A549 (cell line): ENCODE data around the gene TUBB1. TPM values are rescaled to one million over a fixed set of nuclear protein-coding genes. Genes with fewer than 3 reads are reported as not detected.

Experiments
- ATAC-seq, 2 experiments: fragments of 200-7000 bp in 1 of 2; fragments of >200 bp in 1 of 2; cut with Nextera tagmentation in 1 of 2; cut with Tn5 transposase in 1 of 2; 3 replicates each; pipeline versions ENCODE4 v1.8.0 to v1.9.1; 2018 to 2020; ENCODE audit warnings: mild to moderate bottlenecking in 1 of 2, moderate library complexity in 1 of 2
- CTCF ChIA-PET: fragments of 300-600 bp; sonication (Branson Sonifier 250); formaldehyde crosslinking; extraction: SDS; loops from one replicate; lab custom pipeline; 2021; ENCODE audit warnings: antibody characterized with exemption, inconsistent platforms; lab: Yijun Ruan, JAX
- POLR2A ChIA-PET: fragments of 350-600 bp; formaldehyde crosslinking; extraction: SDS; loops from one replicate; lab custom pipeline; 2021; ENCODE audit warnings: antibody characterized with exemption, inconsistent platforms; lab: Yijun Ruan, JAX
- DNase-seq, 2 experiments: peaks; one replicate each; pipeline versions ENCODE4 v3.0.0 to v3.0.0-alpha.2; 2011 to 2016; ENCODE audit warnings: low read depth in 1 of 2, low spot score in 1 of 2
- FAIRE-seq: peaks from 2 replicates; lab custom pipeline; 2011; peaks lifted over from hg19 to GRCh38; lab: Jason Lieb, UNC
- H3K27ac ChIP-seq, 2 experiments: fragments of >200 bp; sonication (Bioruptor Twin); formaldehyde crosslinking; 3 replicates each; pipeline ENCODE4 v1.5.1; 2016 to 2017
- H3K4me1 ChIP-seq: fragments of >200 bp; sonication (Bioruptor Twin); formaldehyde crosslinking; 3 replicates; pipeline ENCODE4 v1.6.1; 2016
- H3K4me2 ChIP-seq: fragments of >200 bp; sonication (Bioruptor Twin); formaldehyde crosslinking; 3 replicates; pipeline ENCODE4 v1.6.1; 2016
- H3K4me3 ChIP-seq: fragments of >200 bp; sonication (Bioruptor Twin); formaldehyde crosslinking; 3 replicates; pipeline ENCODE4 v1.5.1; 2016
- H3K9me3 ChIP-seq: fragments of >200 bp; sonication (Bioruptor Twin); formaldehyde crosslinking; 3 replicates; pipeline ENCODE4 v1.6.1; 2016
- CBX8 ChIP-seq: fragments of 200-600 bp; sonication (generic); IDR thresholded peaks from 2 replicates; pipeline ENCODE4 v1.6.1; 2016
- CHD2 ChIP-seq: fragments of 150-350 bp; IDR thresholded peaks from 2 replicates; pipeline ENCODE4 v1.6.1; 2014; ENCODE audit warnings: low read length; ENCODE audit not compliant: partially characterized antibody
- HDAC2 ChIP-seq: fragments of 200-600 bp; sonication (generic); IDR thresholded peaks from 2 replicates; pipeline ENCODE4 v1.6.1; 2016
- HEYL ChIP-seq: fragments of 250-450 bp; sonication (Bioruptor Pico); IDR thresholded peaks from 2 replicates; pipeline ENCODE4 v1.8.0; 2021; ENCODE audit warnings: mild to moderate bottlenecking, moderate library complexity
- HOXB13 ChIP-seq: fragments of 250-450 bp; sonication (Bioruptor Pico); IDR thresholded peaks from 2 replicates; pipeline ENCODE4 v1.5.0; 2020; ENCODE audit warnings: low read depth, mild to moderate bottlenecking, moderate library complexity
- KDM5A ChIP-seq: fragments of 200-600 bp; sonication (generic); IDR thresholded peaks from 2 replicates; pipeline ENCODE4 v1.6.1; 2016; ENCODE audit warnings: antibody characterized with exemption, mild to moderate bottlenecking
- NFE2L2 ChIP-seq: fragments of 150-350 bp; conservative IDR thresholded peaks from 2 replicates; pipeline ENCODE4 v1.6.1; 2014; ENCODE audit warnings: low read length
- RFX5 ChIP-seq: fragments of 450-650 bp; IDR thresholded peaks from 2 replicates; pipeline ENCODE4 v1.7.1; 2014; ENCODE audit warnings: antibody characterized with exemption, mild to moderate bottlenecking, moderate library complexity
- WGBS: methylation state at CpG from one replicate; pipeline ENCODE4 v1.1.6; 2017; ENCODE audit errors: missing lambda C conversion rate; 5-methylcytosine and 5-hydroxymethylcytosine counted together
- polyA plus RNA-seq, 4 experiments: library from polyadenylated mRNA; depleted of rRNA in 3 of 4; stranded (reverse); fragments of >200 nt; fragmentation: RNase III in 1 of 4; extraction: RNeasy Plus Mini Kit Qiagen cat#74134 plus additional on column Dnase treatment in 1 of 4; gene quantifications; 2 replicates in 3 of 4; 3 replicates in 1 of 4; pipeline ENCODE4 v1.2.3, GENCODE V29; 2011 to 2017
- TF ChIP-seq, protein P1 (sequence below): fragments of >200 bp; sonication (Bioruptor Twin); formaldehyde crosslinking; IDR thresholded peaks from 3 replicates; pipeline ENCODE4 v1.6.1; 2016
- TF ChIP-seq, protein P2 (sequence below): fragments of 250-450 bp; sonication (Bioruptor Pico); IDR thresholded peaks from 2 replicates; pipeline ENCODE4 v1.5.0; 2021; ENCODE audit warnings: mild to moderate bottlenecking, moderate library complexity, borderline replicate concordance
- TF ChIP-seq, protein P3 (sequence below): fragments of 250-450 bp; sonication (Bioruptor Pico); IDR thresholded peaks from 2 replicates; pipeline ENCODE4 v1.5.0; 2020; ENCODE audit warnings: low read depth, mild to moderate bottlenecking, moderate library complexity
- TF ChIP-seq, protein P4 (sequence below): fragments of >200 bp; sonication (Bioruptor Twin); formaldehyde crosslinking; IDR thresholded peaks from 2 replicates; pipeline ENCODE4 v1.6.1; 2016
- TF ChIP-seq, protein P5 (sequence below): IDR thresholded peaks from 2 replicates; pipeline ENCODE4 v1.6.1; 2012

Gene TUBB1
- polyA plus RNA-seq, 2 of the 4 experiments (the other 2 are of a cell fraction) = 0.03 TPM; not detected in 1

DNA sequence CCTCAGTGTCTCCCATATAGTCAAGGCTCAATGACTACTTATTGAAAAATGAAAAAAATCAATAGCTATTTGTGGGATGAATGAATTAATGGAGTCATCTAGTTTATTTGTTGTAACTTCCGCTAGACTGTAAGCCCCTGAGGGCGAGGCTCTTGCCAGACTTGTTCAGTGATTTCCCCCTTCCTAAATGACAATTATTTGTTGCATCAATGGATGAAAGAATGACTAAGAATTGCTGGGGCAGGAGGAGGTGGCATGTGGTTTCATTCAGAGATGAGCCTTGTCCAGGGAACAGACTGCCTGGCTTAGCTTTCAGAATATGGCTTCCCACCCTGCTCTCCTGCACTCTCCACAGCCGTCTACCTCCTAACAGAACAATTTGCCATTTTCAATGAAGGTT lies 24.5 kb downstream of the TUBB1 start:
- ATAC-seq = no peak
- Histone ChIP-seq H3K4me3 (no peak overlapping the region), H3K9me3 (no peaks in the 10 kb centered on the region), H3K4me2 (no peak overlapping the region), H3K27ac (no peak overlapping the region; a peak in 1 of 6 replicates), H3K4me1 (peaks cover 49% of the 10 kb centered on the region)
- 80% methylated on average over 3 of the region's 3 CpGs for WGBS
- ChIA-PET POLR2A (interaction anchor here (2.9 kb wide), 1 partner anchor 11 kb away, joined by 34 read pairs; the partner anchor contains the start of gene ATP5F1E), CTCF (interaction anchor here (1.1 to 1.5 kb wide), 3 partner anchors 12 to 452 kb away, joined by 3 to 4 read pairs (median 3); partner anchors contain the start of gene ATP5F1E)
- TF ChIP-seq HDAC2 = no peak
- TF ChIP-seq, protein P1, sequence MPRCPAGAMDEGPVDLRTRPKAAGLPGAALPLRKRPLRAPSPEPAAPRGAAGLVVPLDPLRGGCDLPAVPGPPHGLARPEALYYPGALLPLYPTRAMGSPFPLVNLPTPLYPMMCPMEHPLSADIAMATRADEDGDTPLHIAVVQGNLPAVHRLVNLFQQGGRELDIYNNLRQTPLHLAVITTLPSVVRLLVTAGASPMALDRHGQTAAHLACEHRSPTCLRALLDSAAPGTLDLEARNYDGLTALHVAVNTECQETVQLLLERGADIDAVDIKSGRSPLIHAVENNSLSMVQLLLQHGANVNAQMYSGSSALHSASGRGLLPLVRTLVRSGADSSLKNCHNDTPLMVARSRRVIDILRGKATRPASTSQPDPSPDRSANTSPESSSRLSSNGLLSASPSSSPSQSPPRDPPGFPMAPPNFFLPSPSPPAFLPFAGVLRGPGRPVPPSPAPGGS = no peak
- TF ChIP-seq HOXB13 = no peak
- TF ChIP-seq, protein P2, sequence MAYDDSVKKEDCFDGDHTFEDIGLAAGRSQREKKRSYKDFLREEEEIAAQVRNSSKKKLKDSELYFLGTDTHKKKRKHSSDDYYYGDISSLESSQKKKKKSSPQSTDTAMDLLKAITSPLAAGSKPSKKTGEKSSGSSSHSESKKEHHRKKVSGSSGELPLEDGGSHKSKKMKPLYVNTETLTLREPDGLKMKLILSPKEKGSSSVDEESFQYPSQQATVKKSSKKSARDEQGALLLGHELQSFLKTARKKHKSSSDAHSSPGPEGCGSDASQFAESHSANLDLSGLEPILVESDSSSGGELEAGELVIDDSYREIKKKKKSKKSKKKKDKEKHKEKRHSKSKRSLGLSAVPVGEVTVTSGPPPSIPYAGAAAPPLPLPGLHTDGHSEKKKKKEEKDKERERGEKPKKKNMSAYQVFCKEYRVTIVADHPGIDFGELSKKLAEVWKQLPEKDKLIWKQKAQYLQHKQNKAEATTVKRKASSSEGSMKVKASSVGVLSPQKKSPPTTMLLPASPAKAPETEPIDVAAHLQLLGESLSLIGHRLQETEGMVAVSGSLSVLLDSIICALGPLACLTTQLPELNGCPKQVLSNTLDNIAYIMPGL (CRISPR knock-in tag) = no peak
- TF ChIP-seq, protein P3, sequence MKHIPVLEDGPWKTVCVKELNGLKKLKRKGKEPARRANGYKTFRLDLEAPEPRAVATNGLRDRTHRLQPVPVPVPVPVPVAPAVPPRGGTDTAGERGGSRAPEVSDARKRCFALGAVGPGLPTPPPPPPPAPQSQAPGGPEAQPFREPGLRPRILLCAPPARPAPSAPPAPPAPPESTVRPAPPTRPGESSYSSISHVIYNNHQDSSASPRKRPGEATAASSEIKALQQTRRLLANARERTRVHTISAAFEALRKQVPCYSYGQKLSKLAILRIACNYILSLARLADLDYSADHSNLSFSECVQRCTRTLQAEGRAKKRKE = no peak
- no peak for TF ChIP-seq CBX8
- TF ChIP-seq CHD2 = no peak
- TF ChIP-seq, protein P4, sequence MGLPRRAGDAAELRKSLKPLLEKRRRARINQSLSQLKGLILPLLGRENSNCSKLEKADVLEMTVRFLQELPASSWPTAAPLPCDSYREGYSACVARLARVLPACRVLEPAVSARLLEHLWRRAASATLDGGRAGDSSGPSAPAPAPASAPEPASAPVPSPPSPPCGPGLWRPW = no peak
- TF ChIP-seq, protein P5, sequence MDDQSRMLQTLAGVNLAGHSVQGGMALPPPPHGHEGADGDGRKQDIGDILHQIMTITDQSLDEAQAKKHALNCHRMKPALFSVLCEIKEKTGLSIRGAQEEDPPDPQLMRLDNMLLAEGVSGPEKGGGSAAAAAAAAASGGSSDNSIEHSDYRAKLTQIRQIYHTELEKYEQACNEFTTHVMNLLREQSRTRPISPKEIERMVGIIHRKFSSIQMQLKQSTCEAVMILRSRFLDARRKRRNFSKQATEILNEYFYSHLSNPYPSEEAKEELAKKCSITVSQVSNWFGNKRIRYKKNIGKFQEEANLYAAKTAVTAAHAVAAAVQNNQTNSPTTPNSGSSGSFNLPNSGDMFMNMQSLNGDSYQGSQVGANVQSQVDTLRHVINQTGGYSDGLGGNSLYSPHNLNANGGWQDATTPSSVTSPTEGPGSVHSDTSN = no peak
- no peak for TF ChIP-seq NFE2L2
- no peak for DNase-seq
- no peak for FAIRE-seq

DNA sequence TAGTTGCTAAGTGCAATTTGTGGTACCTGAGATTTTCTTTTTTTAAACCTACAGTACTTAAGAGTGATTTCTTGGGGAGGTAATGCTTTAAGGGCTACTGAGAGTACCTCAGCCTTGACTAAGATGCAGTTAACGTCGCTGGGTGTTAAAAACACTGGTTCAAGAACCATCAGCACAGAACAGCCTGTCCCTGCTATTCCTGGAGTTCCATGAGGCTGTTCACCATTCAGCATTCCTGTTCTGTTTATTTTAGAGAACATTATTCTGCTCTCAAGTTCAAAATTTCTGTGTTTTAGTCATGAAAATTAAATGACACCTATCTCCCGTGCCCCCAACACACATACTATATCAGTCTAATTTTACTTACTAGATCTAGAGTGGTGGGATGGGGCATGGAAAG lies 25.1 kb downstream of the TUBB1 start:
- WGBS = 97% methylated on average over 3 of the region's 3 CpGs
- Histone ChIP-seq H3K4me2 (no peak overlapping the region), H3K27ac (no peak overlapping the region), H3K4me1 (peaks cover 46% of the 10 kb centered on the region), H3K9me3 (no peaks in the 10 kb centered on the region), H3K4me3 (no peak overlapping the region)
- CTCF ChIA-PET = no interaction called here
- POLR2A ChIA-PET = no interaction called here
- no peak for ATAC-seq
- no peak for FAIRE-seq
- TF ChIP-seq RFX5 (no peak), HEYL (CRISPR knock-in tag) (no peak), KDM5A (no peak)
- TF ChIP-seq, protein P3 = no peak
- TF ChIP-seq, protein P1 = no peak
- TF ChIP-seq, protein P2 (CRISPR knock-in tag) = no peak
- no peak for DNase-seq
